SK-N-SH (cell line): ENCODE measurements around the gene CHMP1A. TPM values are rescaled to one million over a fixed set of nuclear protein-coding genes. Genes with fewer than 3 reads are reported as not detected.

Experiments
- CTCF ChIA-PET: fragments of 300-600, 350-600 bp; formaldehyde crosslinking; extraction: SDS; loops from one replicate; lab custom pipeline; 2021; lab: Yijun Ruan, JAX
- POLR2A ChIA-PET: fragments of 350-600 bp; sonication (Branson Sonifier 250); formaldehyde crosslinking; extraction: SDS; loops from one replicate; lab custom pipeline; 2020; ENCODE audit warnings: antibody characterized with exemption, inconsistent platforms; lab: Yijun Ruan, JAX
- DNase-seq: peaks from one replicate; pipeline ENCODE4 v3.0.0; 2012
- H2AFZ ChIP-seq: fragments of 200-600 bp; sonication (generic); 2 replicates; pipeline ENCODE4 v1.8.1; 2016; ENCODE audit warnings: antibody characterized with exemption, mild to moderate bottlenecking, low read depth
- H3F3A ChIP-seq: fragments of 200-600 bp; sonication (generic); replicated peaks from 2 replicates; pipeline ENCODE3; 2016; ENCODE audit warnings: antibody characterized with exemption, mild to moderate bottlenecking; ENCODE audit not compliant: insufficient read depth
- H3K27ac ChIP-seq, 2 experiments: fragments of 200-500 bp in 1 of 2; fragments of 200-600 bp in 1 of 2; sonication (Bioruptor generic) in 1 of 2; sonication (generic), shearing (Covaris generic) in 1 of 2; 2 replicates each; pipeline versions ENCODE4 v1.5.1 to v1.6.1; 2014 to 2016; ENCODE audit warnings: low read depth in 2 of 2, inconsistent platforms in 1 of 2, low read length in 1 of 2, mild to moderate bottlenecking in 1 of 2, mixed read lengths in 1 of 2
- H3K27me3 ChIP-seq: fragments of 200-600 bp; sonication (generic), shearing (Covaris generic); 2 replicates; pipeline ENCODE4 v1.6.1; 2016; ENCODE audit warnings: mixed run types; ENCODE audit not compliant: insufficient read depth
- H3K36me3 ChIP-seq, 2 experiments: fragments of 200-500 bp in 1 of 2; fragments of 200-600 bp in 1 of 2; sonication (Bioruptor generic) in 1 of 2; sonication (generic) in 1 of 2; replicated peaks in 1 of 2; 2 replicates each; pipeline versions ENCODE3 to v1.5.1; 2014 to 2016; ENCODE audit warnings: low read length in 1 of 2, mild to moderate bottlenecking in 1 of 2; ENCODE audit not compliant: insufficient read depth in 2 of 2, control insufficient read depth in 1 of 2
- H3K4me1 ChIP-seq, 2 experiments: fragments of 200-500 bp in 1 of 2; fragments of 200-600 bp in 1 of 2; sonication (Bioruptor generic) in 1 of 2; sonication (generic), shearing (Covaris generic) in 1 of 2; 2 replicates each; pipeline versions ENCODE4 v1.5.1 to v1.6.1; 2014 to 2016; ENCODE audit warnings: low read depth in 1 of 2, low read length in 1 of 2, mixed run types in 1 of 2; ENCODE audit not compliant: insufficient read depth in 2 of 2, control insufficient read depth in 1 of 2
- H3K4me2 ChIP-seq: fragments of 200-600 bp; sonication (generic), shearing (Covaris generic); 2 replicates; pipeline ENCODE4 v1.6.1; 2017; ENCODE audit warnings: mixed run types
- H3K4me3 ChIP-seq, 2 experiments: fragments of 200-500 bp in 1 of 2; fragments of 200-600 bp in 1 of 2; sonication (Bioruptor generic) in 1 of 2; sonication (generic), shearing (Covaris generic) in 1 of 2; 2 replicates each; pipeline versions ENCODE4 v1.5.1 to v1.8.1; 2014 to 2016; ENCODE audit warnings: low read depth in 2 of 2, inconsistent platforms in 1 of 2, low read length in 1 of 2, mild to moderate bottlenecking in 1 of 2, mixed read lengths in 1 of 2, moderate library complexity in 1 of 2
- H3K79me2 ChIP-seq: fragments of 200-600 bp; sonication (generic); 2 replicates; pipeline ENCODE4 v1.8.1; 2017; ENCODE audit warnings: mild to moderate bottlenecking; ENCODE audit not compliant: insufficient read depth
- H3K9ac ChIP-seq: fragments of 200-600 bp; sonication (generic); 2 replicates; pipeline ENCODE4 v1.6.1; 2017; ENCODE audit warnings: mixed run types
- H3K9me2 ChIP-seq: fragments of 200-600 bp; sonication (generic); 2 replicates; pipeline ENCODE4 v1.6.1; 2017; ENCODE audit warnings: mixed run types
- H3K9me3 ChIP-seq: fragments of 200-600 bp; sonication (generic); 2 replicates; pipeline ENCODE4 v1.6.1; 2017; ENCODE audit warnings: mixed run types, mild to moderate bottlenecking, moderate library complexity
- H4K20me1 ChIP-seq: fragments of 200-600 bp; sonication (generic); 2 replicates; pipeline ENCODE4 v1.6.1; 2017; ENCODE audit warnings: mild to moderate bottlenecking, mixed run types; ENCODE audit not compliant: insufficient read depth
- CHD2 ChIP-seq: fragments of 150-350 bp; IDR thresholded peaks from 2 replicates; pipeline ENCODE4 v1.6.1; 2018; ENCODE audit warnings: low read length; ENCODE audit not compliant: partially characterized antibody
- CTCF ChIP-seq: fragments of 200-600 bp; sonication (generic); IDR thresholded peaks from 2 replicates; pipeline ENCODE4 v1.6.1; 2017; ENCODE audit warnings: antibody characterized with exemption, mild to moderate bottlenecking, moderate library complexity
- FOXM1 ChIP-seq: IDR thresholded peaks from 2 replicates; pipeline ENCODE4 v1.4.0; 2012; ENCODE audit warnings: low read depth, mild to moderate bottlenecking
- JUND ChIP-seq: IDR thresholded peaks from 2 replicates; pipeline ENCODE4 v1.4.0; 2012
- MEF2A ChIP-seq: IDR thresholded peaks from 2 replicates; pipeline ENCODE4 v1.4.0; 2012; ENCODE audit warnings: low read depth, borderline replicate concordance
- MXI1 ChIP-seq: IDR thresholded peaks from 2 replicates; pipeline ENCODE4 v1.6.1; 2012; ENCODE audit warnings: mild to moderate bottlenecking, low read depth, low read length, improper control_type of control experiment
- NFIC ChIP-seq: IDR thresholded peaks from 2 replicates; pipeline ENCODE4 v1.4.0; 2012; ENCODE audit warnings: borderline replicate concordance
- RFX5 ChIP-seq: IDR thresholded peaks from 2 replicates; pipeline ENCODE4 v1.6.1; 2012; ENCODE audit warnings: mild to moderate bottlenecking, improper control_type of control experiment, low read length
- SIN3A ChIP-seq: IDR thresholded peaks from 2 replicates; pipeline ENCODE4 v1.6.1; 2012; ENCODE audit warnings: low read depth, mild to moderate bottlenecking, low read length, moderate library complexity, borderline replicate concordance
- SMC3 ChIP-seq: IDR thresholded peaks from 2 replicates; pipeline ENCODE4 v1.6.1; 2012; ENCODE audit warnings: low read depth, low read length, improper control_type of control experiment
- TAF1 ChIP-seq: IDR thresholded peaks from 2 replicates; pipeline ENCODE4 v1.6.1; 2012; ENCODE audit warnings: low read depth, mild to moderate bottlenecking, low read length, moderate library complexity, borderline replicate concordance
- TCF12 ChIP-seq: IDR thresholded peaks from 2 replicates; pipeline ENCODE4 v1.4.0; 2012
- USF1 ChIP-seq: IDR thresholded peaks from 2 replicates; pipeline ENCODE4 v1.4.0; 2012; ENCODE audit warnings: low read depth, borderline replicate concordance
- WGBS: methylation state at CpG from one replicate; pipeline ENCODE4 v1.1.6; 2017; ENCODE audit warnings: low lambda C conversion rate; 5-methylcytosine and 5-hydroxymethylcytosine counted together
- polyA plus RNA-seq, 3 experiments: library from polyadenylated mRNA; depleted of rRNA; stranded (reverse); fragments of >200 nt; gene quantifications; 2 replicates each; pipeline ENCODE4 v1.2.3, GENCODE V29; 2012

Gene CHMP1A
- polyA plus RNA-seq, 1 of the 3 experiments (the other 2 are of a cell fraction) = 138 TPM

- no peak for TF ChIP-seq CTCF
- no peak for TF ChIP-seq MXI1
These were observed 3.7 kb upstream of the CHMP1A start (continued) for GRCh38 chr16:89661215-89661614.

GRCh38 chr16:89660146-89660545 lies 2.6 kb upstream of the CHMP1A start:
- WGBS = 96% methylated on average over 7 of the region's 7 CpGs
- no peak overlapping the region for H3K27ac ChIP-seq
- no peak overlapping the region for H3K4me2 ChIP-seq
- no peaks in the 10 kb centered on the region for H3K9me2 ChIP-seq
- H3F3A ChIP-seq = no peaks in the 10 kb centered on the region
- ChIA-PET POLR2A (no interaction called here), CTCF (interaction anchor here (0.6 to 2.9 kb wide), 3 partner anchors 8 to 25 kb away, joined by 3 to 8 read pairs (median 4); no protein-coding TSS in a partner anchor)
- H3K27me3 ChIP-seq = no peaks in the 10 kb centered on the region
- TF ChIP-seq MEF2A (no peak), MXI1 (no peak), JUND (no peak), FOXM1 (no peak), SMC3 (no peak), RFX5 (no peak), CHD2 (no peak), SIN3A (no peak), TCF12 (no peak), TAF1 (no peak), NFIC (no peak), USF1 (no peak)
- H3K4me3 ChIP-seq = no peak overlapping the region
- no peak for DNase-seq
- H2AFZ ChIP-seq = no peak overlapping the region
- peaks cover 56% of the 10 kb centered on the region for H3K79me2 ChIP-seq
- H3K4me1 ChIP-seq = peaks cover 0 to 13% of the 10 kb centered on the region in 2 experiments; a peak in 1 of 4 replicates
- no peaks in the 10 kb centered on the region for H4K20me1 ChIP-seq
- no peak overlapping the region for H3K9ac ChIP-seq
- H3K9me3 ChIP-seq = no peaks in the 10 kb centered on the region
- peaks cover 11 to 23% of the 10 kb centered on the region in 2 experiments for H3K36me3 ChIP-seq
